Measurements from ENCODE around the gene FFAR3.

- no peak for TF ChIP-seq POLR2AphosphoS5 (IDR thresholded peaks at IDR 0.05; ENCODE audit: low read depth, low read length)
- TF ChIP-seq POLR2A (IDR thresholded peaks at IDR 0.05; ENCODE audit: low read depth, low read length): no peak
These were observed 21.7 kb downstream of the FFAR3 start for GRCh38 chr19:35379992-35380391.

Data from GM12892 (cell line).